HepG2 (cell line): ENCODE measurements around the gene UBXN1. TPM values are rescaled to one million over a fixed set of nuclear protein-coding genes. Genes with fewer than 3 reads are reported as not detected.

Source experiments
- ARID4A ChIP-seq: sonication (generic); formaldehyde crosslinking; IDR thresholded peaks from 2 replicates; pipeline ENCODE4 v1.5.0; 2020; ENCODE audit warnings: mild to moderate bottlenecking, missing genetic modification reagents, borderline replicate concordance
- DPF2 ChIP-seq: sonication (generic); formaldehyde crosslinking; IDR thresholded peaks from 2 replicates; pipeline ENCODE4 v1.4.0; 2020; ENCODE audit warnings: mild to moderate bottlenecking, low read depth, missing genetic modification reagents, borderline replicate concordance
- GMEB1 ChIP-seq: sonication (generic); formaldehyde crosslinking; IDR thresholded peaks from 2 replicates; pipeline ENCODE4 v1.5.1; 2020; ENCODE audit warnings: missing genetic modification reagents, mild to moderate bottlenecking, borderline replicate concordance
- HDAC2 ChIP-seq: sonication (generic); formaldehyde crosslinking; IDR thresholded peaks from 2 replicates; pipeline ENCODE4 v1.4.0; 2020; ENCODE audit warnings: missing genetic modification reagents
- HIVEP1 ChIP-seq: sonication (generic); formaldehyde crosslinking; IDR thresholded peaks from 2 replicates; pipeline ENCODE4 v1.4.0; 2020; ENCODE audit warnings: mild to moderate bottlenecking, missing genetic modification reagents
- MED8 ChIP-seq: sonication (generic); formaldehyde crosslinking; IDR thresholded peaks from 2 replicates; pipeline ENCODE4 v1.8.1; 2023; ENCODE audit warnings: mild to moderate bottlenecking, missing genetic modification reagents; ENCODE audit not compliant: insufficient replicate concordance
- NFKB2 ChIP-seq: sonication (generic); formaldehyde crosslinking; IDR thresholded peaks from 2 replicates; pipeline ENCODE4 v1.4.0; 2020; ENCODE audit warnings: missing genetic modification reagents, borderline replicate concordance
- NFYB ChIP-seq: sonication (generic); formaldehyde crosslinking; IDR thresholded peaks from 2 replicates; pipeline ENCODE4 v1.4.0; 2020; ENCODE audit warnings: missing genetic modification reagents
- NR2F6 ChIP-seq, 2 experiments: IDR thresholded peaks; 2 replicates each; pipeline ENCODE4 v1.6.1; 2016; ENCODE audit warnings: antibody characterized with exemption in 1 of 2, mild to moderate bottlenecking in 1 of 2
- PATZ1 ChIP-seq: sonication (generic); formaldehyde crosslinking; IDR thresholded peaks from 2 replicates; pipeline ENCODE4 v1.4.0; 2020; ENCODE audit warnings: missing genetic modification reagents
- PITX1 ChIP-seq: sonication (generic); formaldehyde crosslinking; IDR thresholded peaks from 2 replicates; pipeline ENCODE4 v1.5.1; 2020; ENCODE audit warnings: mild to moderate bottlenecking, missing genetic modification reagents
- RFX5 ChIP-seq: IDR thresholded peaks from 2 replicates; pipeline ENCODE4 v1.6.1; 2011; ENCODE audit warnings: low read depth, low read length, improper control_type of control experiment
- TBX2 ChIP-seq: sonication (generic); formaldehyde crosslinking; IDR thresholded peaks from 2 replicates; pipeline ENCODE4 v1.5.0; 2020; ENCODE audit warnings: missing genetic modification reagents, mild to moderate bottlenecking, borderline replicate concordance
- ZNF18 ChIP-seq: sonication (generic); formaldehyde crosslinking; IDR thresholded peaks from 2 replicates; pipeline ENCODE4 v1.8.0; 2022; ENCODE audit warnings: mild to moderate bottlenecking, missing genetic modification reagents; ENCODE audit not compliant: insufficient replicate concordance
- ZNF335 ChIP-seq: sonication (generic); formaldehyde crosslinking; IDR thresholded peaks from 2 replicates; pipeline ENCODE4 v1.4.0; 2020; ENCODE audit warnings: missing genetic modification reagents
- ZNF446 ChIP-seq: sonication (generic); formaldehyde crosslinking; IDR thresholded peaks from 2 replicates; pipeline ENCODE4 v1.5.0; 2020; ENCODE audit warnings: mild to moderate bottlenecking, missing genetic modification reagents
- ZNF792 ChIP-seq: IDR thresholded peaks from 2 replicates; pipeline ENCODE4 v1.6.1; 2016
- ZNF878 ChIP-seq: sonication (generic); formaldehyde crosslinking; IDR thresholded peaks from 2 replicates; pipeline ENCODE4 v1.8.1; 2023; ENCODE audit warnings: mild to moderate bottlenecking, missing genetic modification reagents, moderate library complexity
- polyA plus RNA-seq, 8 experiments: library from polyadenylated mRNA; depleted of rRNA in 3 of 8; stranded (reverse) in 7 of 8; unstranded in 1 of 8; fragments of >200 nt; fragmentation: Illumina TruSeq in 4 of 8; extraction: Trizol in 4 of 8; gene quantifications; 2 replicates each; pipeline versions ENCODE4 v1.2.1 to v1.2.3, GENCODE V29; 2011 to 2016; ENCODE audit warnings: low read depth in 4 of 8, missing spikeins in 1 of 8, mixed read lengths in 1 of 8; ENCODE audit not compliant: insufficient read depth in 1 of 8
- total RNA-seq, 5 experiments: library from RNA; depleted of rRNA; stranded (reverse); fragments of >200 nt; fragmentation: Illumina TruSeq; extraction: Trizol; gene quantifications; 2 replicates each; pipeline ENCODE4 v1.2.3, GENCODE V29; 2016; ENCODE audit warnings: low read depth in 1 of 5

The UBXN1 gene
- total and polyA plus RNA-seq, 2 of the 13 experiments (the other 11 are each of a cell fraction or from before 2014, with no cell fraction given), result 47.5 to 52.4 TPM

- TF ChIP-seq GMEB1 (CRISPR knock-in tag) (peak; percentile 75; the same call in 1 of the 2 replicates), PITX1 (CRISPR knock-in tag) (peak; percentile 63; the same call in 1 of the 2 replicates), HDAC2 (CRISPR knock-in tag) (peak; percentile 72), NFKB2 (CRISPR knock-in tag) (peak; percentile 78; the same call in 1 of the 2 replicates), ZNF878 (CRISPR knock-in tag) (peak; percentile 72; the same call in 1 of the 2 replicates), DPF2 (no peak), RFX5 (no peak), NFYB (CRISPR knock-in tag) (peak; percentile 43; the same call in 1 of the 2 replicates), TBX2 (CRISPR knock-in tag) (peak; percentile 49), HIVEP1 (peak; percentile 90), PATZ1 (CRISPR knock-in tag) (peak; percentile 57; the same call in 1 of the 2 replicates), ARID4A (peak; percentile 95), ZNF792 (0 out of 2 replicates have a peak, but pooled peaks have one; percentile 47), ZNF446 (CRISPR knock-in tag) (0 out of 2 replicates have a peak, but pooled peaks have one; percentile 42), ZNF335 (peak; percentile 21; the same call in 1 of the 2 replicates), ZNF18 (CRISPR knock-in tag) (peak; percentile 86), MED8 (CRISPR knock-in tag) (peak; percentile 63), NR2F6 (IDR thresholded peaks at IDR 0.05) (no peak), NR2F6 (CRISPR knock-in tag; IDR thresholded peaks at IDR 0.05) (peak; percentile 35)
Measured at GRCh38 chr11:62678770-62679696, at the start of gene UBXN1 (continued).
